ENCODE results near the gene CATSPERD. TPM values are rescaled to one million over a fixed set of nuclear protein-coding genes. Genes with fewer than 3 reads are reported as not detected.

The CATSPERD gene
- total RNA-seq, 1 donor from 2014 or later, result not detected

- peak overlapping the region; percentile 8 for H3K27ac Mint-ChIP-seq
- no peaks in the 10 kb centered on the region for H3K9me3 Mint-ChIP-seq
- peaks cover 30% of the 10 kb centered on the region for H3K4me1 Mint-ChIP-seq
- H3K4me3 Mint-ChIP-seq, result peak overlapping the region; percentile 100
- no peak for DNase-seq (ENCODE audit: low spot score in 2 of 2, unreplicated experiment in 2 of 2)
- H3K36me3 Mint-ChIP-seq, result no peaks in the 10 kb centered on the region
- TF ChIP-seq, protein P1, sequence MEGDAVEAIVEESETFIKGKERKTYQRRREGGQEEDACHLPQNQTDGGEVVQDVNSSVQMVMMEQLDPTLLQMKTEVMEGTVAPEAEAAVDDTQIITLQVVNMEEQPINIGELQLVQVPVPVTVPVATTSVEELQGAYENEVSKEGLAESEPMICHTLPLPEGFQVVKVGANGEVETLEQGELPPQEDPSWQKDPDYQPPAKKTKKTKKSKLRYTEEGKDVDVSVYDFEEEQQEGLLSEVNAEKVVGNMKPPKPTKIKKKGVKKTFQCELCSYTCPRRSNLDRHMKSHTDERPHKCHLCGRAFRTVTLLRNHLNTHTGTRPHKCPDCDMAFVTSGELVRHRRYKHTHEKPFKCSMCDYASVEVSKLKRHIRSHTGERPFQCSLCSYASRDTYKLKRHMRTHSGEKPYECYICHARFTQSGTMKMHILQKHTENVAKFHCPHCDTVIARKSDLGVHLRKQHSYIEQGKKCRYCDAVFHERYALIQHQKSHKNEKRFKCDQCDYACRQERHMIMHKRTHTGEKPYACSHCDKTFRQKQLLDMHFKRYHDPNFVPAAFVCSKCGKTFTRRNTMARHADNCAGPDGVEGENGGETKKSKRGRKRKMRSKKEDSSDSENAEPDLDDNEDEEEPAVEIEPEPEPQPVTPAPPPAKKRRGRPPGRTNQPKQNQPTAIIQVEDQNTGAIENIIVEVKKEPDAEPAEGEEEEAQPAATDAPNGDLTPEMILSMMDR (IDR thresholded peaks at IDR 0.05; ENCODE audit: unreplicated experiment), result no peak
- no peaks in the 10 kb centered on the region for H3K27me3 Mint-ChIP-seq (ENCODE audit: low read depth)
Observed at GRCh38 chr19:5682107-5682482, 38.3 kb upstream of the CATSPERD start.

DNA sequence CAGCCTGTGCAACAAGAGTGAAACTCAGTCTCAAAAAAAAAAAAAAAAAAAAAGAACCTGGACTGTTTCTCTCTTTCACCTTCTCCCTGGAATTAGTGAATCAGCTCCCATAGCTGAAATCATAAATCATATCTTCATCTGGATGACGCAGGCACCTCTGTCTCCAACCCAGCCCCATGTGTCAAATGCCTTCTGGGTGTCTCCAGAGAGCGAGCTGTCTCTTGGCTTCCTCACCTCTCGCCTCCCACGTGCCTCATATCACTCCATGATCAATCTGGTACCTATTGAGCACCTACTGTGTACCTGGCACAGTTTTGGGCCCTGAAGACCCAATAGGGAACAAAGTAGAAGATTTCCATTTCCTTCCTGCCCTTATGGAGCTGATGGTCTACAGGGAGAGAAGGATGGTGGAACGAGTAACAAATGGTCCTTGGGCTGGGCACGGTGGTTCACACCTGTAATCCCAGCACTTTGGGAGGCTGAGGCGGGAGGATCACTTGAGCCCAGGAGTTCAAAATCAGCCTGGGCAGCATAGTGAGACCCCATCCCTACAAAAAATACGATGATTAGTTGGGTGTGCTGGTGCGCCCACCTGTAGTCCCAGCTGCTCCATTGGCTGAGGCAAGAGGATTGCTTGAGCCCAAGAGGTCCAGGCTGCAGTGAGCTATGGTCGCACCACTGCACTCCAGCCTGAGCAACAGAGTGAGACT, 37.1 kb upstream of the CATSPERD start:
- H3K27ac Mint-ChIP-seq, result no peak overlapping the region
- no peaks in the 10 kb centered on the region for H3K9me3 Mint-ChIP-seq
- H3K4me1 Mint-ChIP-seq, result peaks cover 30% of the 10 kb centered on the region
- TF ChIP-seq, protein P1 (IDR thresholded peaks at IDR 0.05; ENCODE audit: unreplicated experiment), result no peak
- DNase-seq (ENCODE audit: low spot score in 2 of 2, unreplicated experiment in 2 of 2), result no peak
- H3K27me3 Mint-ChIP-seq (ENCODE audit: low read depth), result no peaks in the 10 kb centered on the region
- H3K36me3 Mint-ChIP-seq, result no peaks in the 10 kb centered on the region
- peak overlapping the region; percentile 44 for H3K4me3 Mint-ChIP-seq

DNA sequence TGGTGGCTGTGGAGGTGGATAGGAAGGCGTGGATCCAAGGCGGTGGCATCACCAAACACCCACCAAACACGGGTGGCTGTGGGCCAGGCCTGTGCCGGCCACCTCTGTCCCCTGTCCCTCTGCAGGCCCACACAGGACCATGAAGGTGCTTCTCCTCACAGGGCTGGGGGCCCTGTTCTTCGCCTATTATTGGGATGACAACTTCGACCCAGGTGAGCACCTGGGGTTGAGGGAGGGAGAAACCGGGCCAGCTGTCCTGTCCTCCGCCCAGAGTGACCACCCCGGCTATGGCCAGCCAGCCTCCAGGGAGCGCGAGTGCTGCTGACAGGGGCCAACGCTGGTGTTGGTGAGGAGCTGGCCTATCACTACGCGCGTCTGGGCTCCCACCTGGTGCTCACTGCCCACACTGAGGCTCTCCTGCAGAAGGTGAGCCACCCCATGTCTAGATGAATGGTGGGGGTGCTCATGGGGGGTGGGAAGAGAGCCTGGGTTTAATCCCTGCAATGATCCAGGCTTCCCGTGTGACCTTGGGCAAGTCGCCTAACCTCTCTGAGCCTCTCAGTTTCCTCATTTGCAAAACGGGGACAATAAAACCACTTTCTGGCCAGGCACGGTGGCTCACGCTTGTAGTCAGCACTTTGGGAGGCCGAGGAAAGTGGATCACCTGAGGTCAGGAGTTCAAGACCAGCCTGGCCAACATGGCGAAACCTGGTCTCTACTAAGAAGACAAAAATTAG, 35.6 kb upstream of the CATSPERD start:
- no peak overlapping the region for H3K4me3 Mint-ChIP-seq
- peaks cover 22% of the 10 kb centered on the region for H3K4me1 Mint-ChIP-seq
- H3K9me3 Mint-ChIP-seq, result no peaks in the 10 kb centered on the region
- no peaks in the 10 kb centered on the region for H3K36me3 Mint-ChIP-seq
- DNase-seq (ENCODE audit: low spot score in 2 of 2, unreplicated experiment in 2 of 2), result no peak
- TF ChIP-seq, protein P1 (IDR thresholded peaks at IDR 0.05; ENCODE audit: unreplicated experiment), result no peak
- H3K27me3 Mint-ChIP-seq (ENCODE audit: low read depth), result no peaks in the 10 kb centered on the region
- no peak overlapping the region for H3K27ac Mint-ChIP-seq

GRCh38 chr19:5686326-5686646, 34.2 kb upstream of the CATSPERD start:
- peaks cover 22% of the 10 kb centered on the region for H3K4me1 Mint-ChIP-seq
- no peaks in the 10 kb centered on the region for H3K9me3 Mint-ChIP-seq
- no peak for DNase-seq (ENCODE audit: low spot score in 2 of 2, unreplicated experiment in 2 of 2)
- H3K4me3 Mint-ChIP-seq, result peak overlapping the region; percentile 71
- H3K27me3 Mint-ChIP-seq (ENCODE audit: low read depth), result no peaks in the 10 kb centered on the region
- no peaks in the 10 kb centered on the region for H3K36me3 Mint-ChIP-seq
- TF ChIP-seq, protein P1 (IDR thresholded peaks at IDR 0.05; ENCODE audit: unreplicated experiment), result no peak
- peak overlapping the region; percentile 72 for H3K27ac Mint-ChIP-seq

DNA sequence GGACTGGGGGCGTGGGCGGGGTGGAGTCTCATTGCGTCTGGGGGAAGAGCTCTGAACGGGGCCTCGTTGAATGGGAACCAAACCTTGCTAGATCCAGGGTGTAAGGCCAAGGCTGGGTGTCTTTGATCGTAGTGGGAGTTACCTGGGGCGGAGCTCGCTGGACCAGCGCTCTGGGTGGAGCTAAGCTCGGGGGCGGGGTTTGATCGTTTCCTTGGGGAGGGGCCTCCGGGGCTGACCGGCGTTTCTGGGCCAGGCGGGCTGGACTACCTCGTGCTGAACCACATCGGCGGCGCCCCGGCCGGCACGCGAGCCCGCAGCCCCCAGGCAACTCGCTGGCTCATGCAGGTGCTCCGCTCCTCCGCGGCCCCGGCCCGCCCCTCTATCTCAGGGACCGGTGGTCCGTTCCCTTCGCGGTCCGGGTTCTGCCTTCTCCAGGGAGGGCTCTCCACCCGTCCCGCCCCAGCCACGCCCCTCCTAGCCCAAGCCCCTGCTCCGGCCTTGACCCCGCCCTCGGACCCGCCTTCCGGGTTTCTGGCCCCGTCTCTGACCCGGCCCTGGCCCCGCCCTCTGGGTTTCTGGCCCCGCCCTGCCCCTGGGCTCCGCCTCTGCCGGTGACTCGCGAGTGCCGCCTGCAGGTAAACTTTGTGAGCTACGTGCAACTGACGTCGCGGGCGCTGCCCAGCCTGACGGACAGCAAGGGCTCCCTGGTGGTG, 33.6 kb upstream of the CATSPERD start:
- Mint-ChIP-seq H3K4me3 (peak overlapping the region; percentile 71), H3K36me3 (no peaks in the 10 kb centered on the region), H3K9me3 (no peaks in the 10 kb centered on the region), H3K27me3 (ENCODE audit: low read depth) (no peaks in the 10 kb centered on the region), H3K27ac (peak overlapping the region; percentile 72), H3K4me1 (peaks cover 17% of the 10 kb centered on the region)
- DNase-seq (ENCODE audit: low spot score in 2 of 2, unreplicated experiment in 2 of 2), result peak; percentile 81 to 95
- TF ChIP-seq, protein P1 (IDR thresholded peaks at IDR 0.05; ENCODE audit: unreplicated experiment), result peak; percentile 82
